ENCODE measurements around the gene SGCE.

DNA sequence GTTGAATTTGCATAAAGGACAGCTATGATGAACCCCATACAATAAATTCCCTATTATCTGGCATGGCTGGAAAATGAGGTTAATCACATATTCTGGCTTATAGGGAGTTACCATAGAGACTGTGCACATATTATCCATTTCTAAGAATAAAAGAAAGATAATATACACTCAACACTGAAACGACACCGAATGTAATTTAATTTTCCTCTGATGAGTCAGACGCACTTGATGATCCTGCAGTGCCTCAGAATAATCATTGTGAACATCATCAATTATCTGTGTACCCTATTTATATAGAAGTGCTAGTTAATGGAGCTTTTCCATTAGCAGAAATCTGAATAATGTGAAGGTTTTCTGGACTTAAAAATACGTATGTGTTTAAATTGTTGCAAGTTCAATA, 60.2 kb downstream of the SGCE start:
- TF ChIP-seq, protein P1, sequence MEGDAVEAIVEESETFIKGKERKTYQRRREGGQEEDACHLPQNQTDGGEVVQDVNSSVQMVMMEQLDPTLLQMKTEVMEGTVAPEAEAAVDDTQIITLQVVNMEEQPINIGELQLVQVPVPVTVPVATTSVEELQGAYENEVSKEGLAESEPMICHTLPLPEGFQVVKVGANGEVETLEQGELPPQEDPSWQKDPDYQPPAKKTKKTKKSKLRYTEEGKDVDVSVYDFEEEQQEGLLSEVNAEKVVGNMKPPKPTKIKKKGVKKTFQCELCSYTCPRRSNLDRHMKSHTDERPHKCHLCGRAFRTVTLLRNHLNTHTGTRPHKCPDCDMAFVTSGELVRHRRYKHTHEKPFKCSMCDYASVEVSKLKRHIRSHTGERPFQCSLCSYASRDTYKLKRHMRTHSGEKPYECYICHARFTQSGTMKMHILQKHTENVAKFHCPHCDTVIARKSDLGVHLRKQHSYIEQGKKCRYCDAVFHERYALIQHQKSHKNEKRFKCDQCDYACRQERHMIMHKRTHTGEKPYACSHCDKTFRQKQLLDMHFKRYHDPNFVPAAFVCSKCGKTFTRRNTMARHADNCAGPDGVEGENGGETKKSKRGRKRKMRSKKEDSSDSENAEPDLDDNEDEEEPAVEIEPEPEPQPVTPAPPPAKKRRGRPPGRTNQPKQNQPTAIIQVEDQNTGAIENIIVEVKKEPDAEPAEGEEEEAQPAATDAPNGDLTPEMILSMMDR (conservative IDR thresholded peaks at IDR 0.05 in 1 of 2, IDR thresholded peaks at IDR 0.05 in 1 of 2; ENCODE audit: extremely low read depth in 1 of 2, insufficient read depth in 1 of 2, low read depth in 1 of 2, low read length in 2 of 2), result no peak
- no peak for TF ChIP-seq EZH2 (IDR thresholded peaks at IDR 0.05; ENCODE audit: borderline replicate concordance, low read length)

All from mammary epithelial cell (primary cell).